Upper lobe of left lung (tissue), 6 donors: ENCODE measurements around the gene DPP10. TPM values are rescaled to one million over a fixed set of nuclear protein-coding genes. Genes with fewer than 3 reads are reported as not detected.

Experiments
- ATAC-seq, 2 donors: fragments of 200-7000 bp; cut with Tn5 transposase; one replicate each; pipeline ENCODE4 v1.9.1; 2022; ENCODE audit warnings: mild to moderate bottlenecking in 2 of 2, moderate library complexity in 2 of 2; ENCODE audit not compliant: low FRiP score in 2 of 2
- DNase-seq, 2 donors: peaks; one replicate each; pipeline ENCODE4 v3.0.0-alpha.2; 2019 to 2020
- H3K27ac ChIP-seq, 4 donors: fragments of 200-600 bp; sonication (generic); one replicate each; pipeline ENCODE4 v1.5.1; 2016 to 2019
- H3K27me3 ChIP-seq, 4 donors: fragments of 200-600 bp; sonication (generic); one replicate each; pipeline ENCODE4 v1.5.1; 2017 to 2019
- H3K36me3 ChIP-seq, 4 donors: fragments of 200-600 bp; sonication (generic); one replicate each; pipeline ENCODE4 v1.5.1; 2016 to 2019
- H3K4me1 ChIP-seq, 4 donors: fragments of 200-600 bp; sonication (generic); one replicate each; pipeline ENCODE4 v1.5.1; 2018 to 2019
- H3K4me3 ChIP-seq, 4 donors: fragments of 200-600 bp; sonication (generic); one replicate each; pipeline ENCODE4 v1.5.1; 2017 to 2019; ENCODE audit warnings: mild to moderate bottlenecking in 2 of 4, moderate library complexity in 1 of 4
- H3K9me3 ChIP-seq, 4 donors: fragments of 200-600 bp; sonication (generic); one replicate each; pipeline ENCODE4 v1.5.1; 2018 to 2019
- EP300 ChIP-seq, 4 donors: sonication (generic); formaldehyde crosslinking; IDR thresholded peaks; one replicate each; pipeline ENCODE4 v1.5.1; 2017; ENCODE audit warnings: antibody characterized with exemption in 4 of 4, control low read depth in 2 of 4
- POLR2A ChIP-seq, 4 donors: fragments of 450-650 bp; IDR thresholded peaks; one replicate each; pipeline ENCODE4 v1.5.1; 2016 to 2017; ENCODE audit warnings: antibody characterized with exemption in 4 of 4, mild to moderate bottlenecking in 2 of 4
- POLR2AphosphoS5 ChIP-seq, 2 donors: sonication (generic); formaldehyde crosslinking; IDR thresholded peaks; one replicate each; pipeline ENCODE4 v1.5.1; 2017; ENCODE audit warnings: antibody characterized with exemption in 2 of 2
- WGBS, 2 donors: methylation state at CpG; one replicate each; pipeline ENCODE4 v1.1.5; 2017 to 2018; 5-methylcytosine and 5-hydroxymethylcytosine counted together
- total RNA-seq, 6 donors: library from RNA; depleted of rRNA in 4 of 6; stranded (reverse); fragments of >200 nt in 4 of 6; gene quantifications; one replicate each; pipeline versions ENCODE4 v1.1.0 to v1.2.1, GENCODE V29; 2016 to 2021
- TF ChIP-seq, protein P1 (sequence below), 6 experiments: fragments of 450-650 bp in 4 of 6; fragments of 200-600 bp in 2 of 6; sonication (generic) in 2 of 6; IDR thresholded peaks; one replicate each; pipeline ENCODE4 v1.5.1; 2016 to 2019; ENCODE audit warnings: antibody characterized with exemption in 6 of 6
- donor health status: DM: no; HTN: no; CAD: no; lungs with moderate emphysema.
- donor health status: DM: no; HTN: yes; CAD: no; lungs with severe emphysema.

Gene DPP10
- total RNA-seq, 6 donors from 2014 or later = 0.46 to 1.7 (median 0.77) TPM; not detected in 2

GRCh38 chr2:114496959-114497358 lies 54.5 kb downstream of the DPP10 start:
- DNase-seq (no peak), ATAC-seq (no peak)
- Histone ChIP-seq H3K9me3 (no peaks in the 10 kb centered on the region), H3K36me3 (no peaks in the 10 kb centered on the region), H3K27me3 (no peaks in the 10 kb centered on the region), H3K4me1 (no peaks in the 10 kb centered on the region), H3K27ac (no peak overlapping the region), H3K4me3 (no peak overlapping the region)
- 81 to 91% methylated on average over 12 of the region's 12 CpGs for WGBS, 2 donors
- TF ChIP-seq, protein P1, sequence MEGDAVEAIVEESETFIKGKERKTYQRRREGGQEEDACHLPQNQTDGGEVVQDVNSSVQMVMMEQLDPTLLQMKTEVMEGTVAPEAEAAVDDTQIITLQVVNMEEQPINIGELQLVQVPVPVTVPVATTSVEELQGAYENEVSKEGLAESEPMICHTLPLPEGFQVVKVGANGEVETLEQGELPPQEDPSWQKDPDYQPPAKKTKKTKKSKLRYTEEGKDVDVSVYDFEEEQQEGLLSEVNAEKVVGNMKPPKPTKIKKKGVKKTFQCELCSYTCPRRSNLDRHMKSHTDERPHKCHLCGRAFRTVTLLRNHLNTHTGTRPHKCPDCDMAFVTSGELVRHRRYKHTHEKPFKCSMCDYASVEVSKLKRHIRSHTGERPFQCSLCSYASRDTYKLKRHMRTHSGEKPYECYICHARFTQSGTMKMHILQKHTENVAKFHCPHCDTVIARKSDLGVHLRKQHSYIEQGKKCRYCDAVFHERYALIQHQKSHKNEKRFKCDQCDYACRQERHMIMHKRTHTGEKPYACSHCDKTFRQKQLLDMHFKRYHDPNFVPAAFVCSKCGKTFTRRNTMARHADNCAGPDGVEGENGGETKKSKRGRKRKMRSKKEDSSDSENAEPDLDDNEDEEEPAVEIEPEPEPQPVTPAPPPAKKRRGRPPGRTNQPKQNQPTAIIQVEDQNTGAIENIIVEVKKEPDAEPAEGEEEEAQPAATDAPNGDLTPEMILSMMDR (IDR thresholded peaks at IDR 0.05) = no peak
- TF ChIP-seq POLR2AphosphoS5 (IDR thresholded peaks at IDR 0.05) (no peak), EP300 (IDR thresholded peaks at IDR 0.05) (no peak), POLR2A (IDR thresholded peaks at IDR 0.05) (no peak)

DNA sequence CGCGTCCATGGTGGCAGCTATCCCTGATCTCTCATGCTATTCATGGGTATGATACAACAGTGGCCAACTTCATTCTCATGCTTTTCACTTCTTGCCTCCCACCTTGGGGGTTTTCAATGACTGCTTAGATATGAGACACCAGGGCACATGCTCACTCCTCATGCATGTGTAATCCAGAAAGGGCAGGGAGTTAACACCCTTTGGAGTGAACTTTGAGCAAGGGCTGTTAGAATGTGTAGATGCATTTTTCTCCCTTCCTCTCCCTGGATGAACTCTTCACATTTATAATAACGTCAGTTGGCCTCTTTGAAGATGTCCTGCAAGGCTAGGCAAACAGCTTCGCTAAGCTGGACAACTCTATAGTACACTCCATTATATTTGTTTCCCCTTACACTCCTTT lies 56.7 kb downstream of the DPP10 start:
- Histone ChIP-seq H3K27ac (no peak overlapping the region), H3K27me3 (no peaks in the 10 kb centered on the region), H3K4me3 (no peak overlapping the region), H3K4me1 (no peaks in the 10 kb centered on the region), H3K9me3 (no peaks in the 10 kb centered on the region), H3K36me3 (no peaks in the 10 kb centered on the region)
- DNase-seq (no peak), ATAC-seq (no peak)
- WGBS, 2 donors = 72 to 85% methylated on average over 4 of the region's 4 CpGs
- TF ChIP-seq, protein P1 (IDR thresholded peaks at IDR 0.05) = no peak
- TF ChIP-seq POLR2AphosphoS5 (IDR thresholded peaks at IDR 0.05) (no peak), EP300 (IDR thresholded peaks at IDR 0.05) (no peak), POLR2A (IDR thresholded peaks at IDR 0.05) (no peak)

GRCh38 chr2:114507744-114508143 lies 65.3 kb downstream of the DPP10 start:
- TF ChIP-seq POLR2AphosphoS5 (IDR thresholded peaks at IDR 0.05) = no peak
- TF ChIP-seq, protein P1 (IDR thresholded peaks at IDR 0.05) = no peak
- no peak for TF ChIP-seq POLR2A (IDR thresholded peaks at IDR 0.05)
- TF ChIP-seq EP300 (IDR thresholded peaks at IDR 0.05) = no peak
- ATAC-seq = no peak
- Histone ChIP-seq H3K9me3 (no peaks in the 10 kb centered on the region), H3K4me1 (no peaks in the 10 kb centered on the region), H3K36me3 (no peaks in the 10 kb centered on the region), H3K27ac (no peak overlapping the region), H3K27me3 (no peaks in the 10 kb centered on the region), H3K4me3 (no peak overlapping the region)
- DNase-seq = no peak

- TF ChIP-seq, protein P1 (IDR thresholded peaks at IDR 0.05) = no peak
- no peak for TF ChIP-seq EP300 (IDR thresholded peaks at IDR 0.05)
- TF ChIP-seq POLR2A (IDR thresholded peaks at IDR 0.05) = no peak
- TF ChIP-seq POLR2AphosphoS5 (IDR thresholded peaks at IDR 0.05) = no peak
- Histone ChIP-seq H3K9me3 (no peaks in the 10 kb centered on the region), H3K4me1 (no peaks in the 10 kb centered on the region), H3K27ac (no peak overlapping the region), H3K27me3 (no peaks in the 10 kb centered on the region), H3K4me3 (no peak overlapping the region), H3K36me3 (no peaks in the 10 kb centered on the region)
- DNase-seq = no peak
- ATAC-seq = no peak
- WGBS, 2 donors = 76 to 90% methylated on average over 3 of the region's 3 CpGs
Observed at GRCh38 chr2:114515882-114516281, 73.4 kb downstream of the DPP10 start.

GRCh38 chr2:114517580-114517979 lies 75.1 kb downstream of the DPP10 start:
- Histone ChIP-seq H3K27ac (no peak overlapping the region), H3K27me3 (no peaks in the 10 kb centered on the region), H3K4me3 (no peak overlapping the region), H3K4me1 (no peaks in the 10 kb centered on the region), H3K9me3 (no peaks in the 10 kb centered on the region), H3K36me3 (no peaks in the 10 kb centered on the region)
- 66 to 95% methylated on average over 5 of the region's 5 CpGs for WGBS, 2 donors
- TF ChIP-seq EP300 (IDR thresholded peaks at IDR 0.05) (no peak), POLR2A (IDR thresholded peaks at IDR 0.05) (no peak), POLR2AphosphoS5 (IDR thresholded peaks at IDR 0.05) (no peak)
- TF ChIP-seq, protein P1 (IDR thresholded peaks at IDR 0.05) = no peak
- no peak for ATAC-seq
- DNase-seq = no peak
